OCI-LY1 (cell line): ENCODE data around the gene E2F1.

Experiments used
- EZH2 ChIP-seq: fragments of 200-600 bp; sonication (generic), shearing (Covaris generic); IDR thresholded peaks from 2 replicates; pipeline ENCODE4 v1.8.0; 2017; ENCODE audit warnings: borderline replicate concordance, mixed run types, mild to moderate bottlenecking, antibody characterized with exemption, low read length, moderate library complexity, mixed read lengths
- TF ChIP-seq, protein P1 (sequence below): fragments of 200-600 bp; sonication (generic), shearing (Covaris generic); IDR thresholded peaks from 2 replicates; pipeline ENCODE4 v1.5.1; 2017; ENCODE audit warnings: mild to moderate bottlenecking, antibody characterized with exemption, low read length, moderate library complexity, mixed read lengths

DNA sequence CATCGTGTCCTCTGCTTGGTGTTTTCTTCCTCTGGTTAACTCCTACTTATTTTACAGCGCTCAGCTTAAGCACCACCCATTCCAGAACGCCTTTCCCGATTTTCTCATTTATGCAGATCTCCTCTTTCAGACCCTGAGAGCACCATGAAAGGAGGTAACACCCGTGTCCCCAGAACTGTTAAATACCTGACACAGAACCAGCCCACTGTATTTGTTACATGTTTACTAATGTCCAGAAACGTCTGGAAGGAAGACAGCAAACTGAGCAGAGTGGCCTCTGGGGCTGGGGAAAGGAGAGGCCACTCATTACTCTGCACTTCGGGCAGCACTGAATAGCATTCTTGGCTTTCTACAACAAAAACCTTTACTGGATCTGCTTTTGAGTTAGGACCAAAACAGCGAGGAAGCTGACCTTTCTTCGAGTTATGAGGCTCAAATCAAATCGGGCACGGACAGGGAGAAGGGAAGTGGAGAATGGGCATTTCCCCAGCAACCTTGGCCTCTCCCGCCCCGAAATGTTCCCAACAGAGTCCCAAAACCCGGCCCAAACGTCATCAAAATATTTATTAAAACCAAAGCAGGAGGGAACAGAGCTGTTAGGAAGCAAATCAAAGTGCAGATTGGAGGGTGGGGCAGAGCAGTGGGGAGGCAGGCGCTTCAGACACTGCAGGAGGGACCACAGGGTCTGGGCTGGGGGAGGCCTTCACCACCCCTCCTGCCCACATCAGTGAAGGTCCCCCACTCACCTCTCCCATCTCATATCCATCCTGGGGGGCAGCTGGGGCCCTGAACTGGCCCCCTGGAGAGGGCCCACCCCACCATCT lies 10.8 kb downstream of the E2F1 start:
- TF ChIP-seq EZH2 = no peak
- TF ChIP-seq, protein P1, sequence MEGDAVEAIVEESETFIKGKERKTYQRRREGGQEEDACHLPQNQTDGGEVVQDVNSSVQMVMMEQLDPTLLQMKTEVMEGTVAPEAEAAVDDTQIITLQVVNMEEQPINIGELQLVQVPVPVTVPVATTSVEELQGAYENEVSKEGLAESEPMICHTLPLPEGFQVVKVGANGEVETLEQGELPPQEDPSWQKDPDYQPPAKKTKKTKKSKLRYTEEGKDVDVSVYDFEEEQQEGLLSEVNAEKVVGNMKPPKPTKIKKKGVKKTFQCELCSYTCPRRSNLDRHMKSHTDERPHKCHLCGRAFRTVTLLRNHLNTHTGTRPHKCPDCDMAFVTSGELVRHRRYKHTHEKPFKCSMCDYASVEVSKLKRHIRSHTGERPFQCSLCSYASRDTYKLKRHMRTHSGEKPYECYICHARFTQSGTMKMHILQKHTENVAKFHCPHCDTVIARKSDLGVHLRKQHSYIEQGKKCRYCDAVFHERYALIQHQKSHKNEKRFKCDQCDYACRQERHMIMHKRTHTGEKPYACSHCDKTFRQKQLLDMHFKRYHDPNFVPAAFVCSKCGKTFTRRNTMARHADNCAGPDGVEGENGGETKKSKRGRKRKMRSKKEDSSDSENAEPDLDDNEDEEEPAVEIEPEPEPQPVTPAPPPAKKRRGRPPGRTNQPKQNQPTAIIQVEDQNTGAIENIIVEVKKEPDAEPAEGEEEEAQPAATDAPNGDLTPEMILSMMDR = no peak
